H9 (cell line): ENCODE measurements around the gene ABCD1. TPM values are rescaled to one million over a fixed set of nuclear protein-coding genes. Genes with fewer than 3 reads are reported as not detected.

Experiments
- DNase-seq: peaks from one replicate; pipeline ENCODE4 v3.0.0-alpha.2; 2017
- H2AFZ ChIP-seq: one replicate; pipeline ENCODE4 v1.6.1; 2013; ENCODE audit warnings: mild to moderate bottlenecking, low read length, control low read depth, moderate library complexity
- H2AK5ac ChIP-seq: 2 replicates; pipeline ENCODE4 v1.6.1; 2013; ENCODE audit warnings: low read length, control low read depth, mixed read lengths; ENCODE audit not compliant: insufficient read length
- H2BK120ac ChIP-seq: one replicate; pipeline ENCODE4 v1.6.1; 2013; ENCODE audit warnings: low read depth, mild to moderate bottlenecking, low read length, control low read depth, inconsistent platforms; ENCODE audit not compliant: poor library complexity, severe bottlenecking
- H2BK12ac ChIP-seq: 2 replicates; pipeline ENCODE4 v1.6.1; 2013; ENCODE audit warnings: low read length, control low read depth, mixed read lengths, low read depth; ENCODE audit not compliant: insufficient read length
- H2BK15ac ChIP-seq: 2 replicates; pipeline ENCODE4 v1.6.1; 2013; ENCODE audit warnings: low read depth, low read length, control low read depth
- H2BK20ac ChIP-seq: one replicate; pipeline ENCODE4 v1.6.1; 2013; ENCODE audit warnings: low read depth, mild to moderate bottlenecking, low read length, control low read depth, inconsistent platforms; ENCODE audit not compliant: poor library complexity, severe bottlenecking
- H2BK5ac ChIP-seq: 2 replicates; pipeline ENCODE4 v1.6.1; 2013; ENCODE audit warnings: low read length, control low read depth, mixed read lengths; ENCODE audit not compliant: insufficient read length
- H3K14ac ChIP-seq: 2 replicates; pipeline ENCODE4 v1.6.1; 2013; ENCODE audit warnings: low read length, control low read depth; ENCODE audit not compliant: insufficient read depth
- H3K18ac ChIP-seq: 2 replicates; pipeline ENCODE4 v1.6.1; 2013; ENCODE audit warnings: low read depth, mild to moderate bottlenecking, mixed read lengths, low read length, control low read depth; ENCODE audit not compliant: insufficient read length
- H3K23ac ChIP-seq: 2 replicates; pipeline ENCODE4 v1.6.1; 2013; ENCODE audit warnings: low read length, control low read depth, mixed read lengths, low read depth; ENCODE audit not compliant: insufficient read length
- H3K23me2 ChIP-seq: 2 replicates; pipeline ENCODE4 v1.6.1; 2013; ENCODE audit warnings: low read depth, mild to moderate bottlenecking, mixed read lengths, low read length, control low read depth; ENCODE audit not compliant: insufficient read length, poor library complexity, severe bottlenecking
- H3K27ac ChIP-seq: 2 replicates; pipeline ENCODE4 v1.5.1; 2013; ENCODE audit warnings: low read length, control low read depth, mixed read lengths, low read depth; ENCODE audit not compliant: insufficient read length
- H3K27me3 ChIP-seq: 2 replicates; pipeline ENCODE4 v1.6.1; 2013; ENCODE audit warnings: low read length, control low read depth, inconsistent platforms; ENCODE audit not compliant: insufficient read depth
- H3K4ac ChIP-seq: 2 replicates; pipeline ENCODE4 v1.6.1; 2013; ENCODE audit warnings: low read depth, mild to moderate bottlenecking, control low read depth, inconsistent platforms, low read length, moderate library complexity
- H3K4me1 ChIP-seq: 2 replicates; pipeline ENCODE4 v1.6.1; 2013; ENCODE audit warnings: low read length, control low read depth, inconsistent platforms; ENCODE audit not compliant: insufficient read depth
- H3K4me2 ChIP-seq: 2 replicates; pipeline ENCODE4 v1.6.1; 2013; ENCODE audit warnings: low read length, control low read depth, mixed read lengths; ENCODE audit not compliant: insufficient read length, insufficient read depth
- H3K56ac ChIP-seq: 2 replicates; pipeline ENCODE4 v1.6.1; 2013; ENCODE audit warnings: low read depth, mild to moderate bottlenecking, mixed read lengths, low read length, control low read depth; ENCODE audit not compliant: insufficient read length
- H3K79me1 ChIP-seq: 2 replicates; pipeline ENCODE4 v1.6.1; 2013; ENCODE audit warnings: low read depth, mild to moderate bottlenecking, moderate library complexity, low read length, control low read depth, inconsistent platforms; ENCODE audit not compliant: insufficient read depth, poor library complexity, severe bottlenecking
- H3K79me2 ChIP-seq: 2 replicates; pipeline ENCODE4 v1.6.1; 2013; ENCODE audit warnings: low read length, control low read depth, inconsistent platforms; ENCODE audit not compliant: insufficient read depth
- H3K9ac ChIP-seq: 2 replicates; pipeline ENCODE4 v1.6.1; 2013; ENCODE audit warnings: low read length, control low read depth, mixed read lengths; ENCODE audit not compliant: insufficient read length; ENCODE audit errors: extremely low read depth
- H3K9me3 ChIP-seq: one replicate; pipeline ENCODE4 v1.6.1; 2013; ENCODE audit warnings: low read depth, low read length, inconsistent platforms; ENCODE audit not compliant: control insufficient read depth
- H3T11ph ChIP-seq: one replicate; pipeline ENCODE4 v1.6.1; 2013; ENCODE audit warnings: mild to moderate bottlenecking, low read length, control low read depth, inconsistent platforms
- H4K20me1 ChIP-seq: one replicate; pipeline ENCODE4 v1.6.1; 2013; ENCODE audit not compliant: control insufficient read depth, insufficient read length, insufficient read depth
- H4K5ac ChIP-seq: 2 replicates; pipeline ENCODE4 v1.6.1; 2013; ENCODE audit warnings: low read depth, mild to moderate bottlenecking, mixed read lengths, low read length, control low read depth; ENCODE audit not compliant: insufficient read length
- H4K8ac ChIP-seq: replicated peaks from 2 replicates; pipeline ENCODE4 v1.6.1; 2013; ENCODE audit warnings: low read length, control low read depth, mixed read lengths, low read depth; ENCODE audit not compliant: insufficient read length
- H4K91ac ChIP-seq: 2 replicates; pipeline ENCODE4 v1.6.1; 2013; ENCODE audit warnings: low read depth, mild to moderate bottlenecking, moderate library complexity, mixed read lengths, low read length, control low read depth; ENCODE audit not compliant: insufficient read length
- H3K27ac Mint-ChIP-seq, 3 experiments: 2 replicates in 2 of 3; 3 replicates in 1 of 3; pipeline ENCODE4 v1.8.0; 2020 to 2021; ENCODE audit warnings: mixed read lengths in 3 of 3, mild to moderate bottlenecking in 1 of 3, moderate library complexity in 1 of 3
- H3K27me3 Mint-ChIP-seq: 2 replicates; pipeline ENCODE4 v1.8.0; 2021; ENCODE audit warnings: low read depth, mild to moderate bottlenecking, moderate library complexity, mixed read lengths
- H3K36me3 Mint-ChIP-seq, 3 experiments: 2 replicates in 2 of 3; 3 replicates in 1 of 3; pipeline ENCODE4 v1.8.0; 2020 to 2021; ENCODE audit warnings: low read depth in 3 of 3, mixed read lengths in 3 of 3; ENCODE audit not compliant: insufficient read depth in 1 of 3
- H3K4me1 Mint-ChIP-seq, 2 experiments: 2 replicates each; pipeline ENCODE4 v1.8.0; 2020; ENCODE audit warnings: mixed read lengths in 2 of 2
- H3K4me3 Mint-ChIP-seq, 2 experiments: 2 replicates in 1 of 2; 3 replicates in 1 of 2; pipeline ENCODE4 v1.8.0; 2020 to 2021; ENCODE audit warnings: mild to moderate bottlenecking in 2 of 2, mixed read lengths in 2 of 2, moderate library complexity in 1 of 2
- H3K9me3 Mint-ChIP-seq, 2 experiments: 2 replicates in 1 of 2; 3 replicates in 1 of 2; pipeline ENCODE4 v1.8.0; 2020; ENCODE audit warnings: mild to moderate bottlenecking in 2 of 2, mixed read lengths in 2 of 2, moderate library complexity in 1 of 2
- CTCF ChIP-seq: fragments of 200-600 bp; sonication (generic); conservative IDR thresholded peaks from 3 replicates; pipeline ENCODE4 v1.8.0; 2021; ENCODE audit warnings: antibody characterized with exemption, mild to moderate bottlenecking
- WGBS: extraction: QIAGEN DNeasy Blood & Tissue Kit; methylation state at CpG from one replicate; pipeline ENCODE4 v1.1.7; 2013; ENCODE audit warnings: missing lambda C conversion rate, low lambda C conversion rate, mixed read lengths; ENCODE audit not compliant: insufficient read length; ENCODE audit errors: extremely low coverage; 5-methylcytosine and 5-hydroxymethylcytosine counted together
- total RNA-seq: library from RNA; stranded (reverse); gene quantifications from 2 replicates; pipeline ENCODE4 v1.2.1, GENCODE V29; 2021

Gene ABCD1
- total RNA-seq, 1 experiment from 2014 or later = 11.1 TPM

DNA sequence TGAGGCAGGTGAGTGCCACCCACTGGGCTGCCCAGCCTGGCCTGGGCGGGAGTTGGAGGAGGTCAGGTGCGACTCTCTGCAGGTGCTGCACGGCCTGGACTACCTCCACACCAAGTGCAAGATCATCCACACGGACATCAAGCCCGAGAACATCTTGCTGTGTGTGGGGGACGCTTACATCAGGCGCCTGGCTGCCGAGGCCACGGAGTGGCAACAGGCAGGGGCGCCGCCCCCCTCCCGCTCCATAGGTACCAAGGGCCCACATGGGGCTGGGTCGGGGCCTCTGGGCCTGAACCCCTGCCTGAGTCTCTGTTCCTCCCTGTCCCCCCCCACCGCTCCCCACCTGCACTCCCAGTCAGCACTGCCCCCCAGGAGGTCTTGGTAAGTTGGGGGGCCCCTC, 58.2 kb downstream of the ABCD1 start:
- Histone ChIP-seq H3K79me1 (no peaks in the 10 kb centered on the region), H4K8ac (no peak overlapping the region), H3K4me1 (no peaks in the 10 kb centered on the region), H3K23me2 (no peaks in the 10 kb centered on the region), H4K20me1 (no peaks in the 10 kb centered on the region), H3K23ac (no peak overlapping the region), H3K27me3 (no peaks in the 10 kb centered on the region), H3K18ac (no peak overlapping the region), H3K56ac (no peak overlapping the region), H4K91ac (no peak overlapping the region), H3T11ph (no peak overlapping the region), H4K5ac (no peak overlapping the region), H2BK12ac (no peak overlapping the region), H3K79me2 (no peaks in the 10 kb centered on the region), H2BK5ac (no peak overlapping the region), H2BK120ac (no peak overlapping the region), H3K9me3 (peaks cover 8% of the 10 kb centered on the region), H3K4ac (no peak overlapping the region), H3K14ac (no peak overlapping the region), H3K4me2 (no peak overlapping the region), H2BK15ac (no peak overlapping the region), H3K27ac (no peak overlapping the region), H2AFZ (no peak overlapping the region), H2BK20ac (no peak overlapping the region), H3K9ac (no peak overlapping the region), H2AK5ac (no peak overlapping the region)
- DNase-seq = no peak
- no CpG with 5 or more reads among the region's 14 CpGs for WGBS
- Mint-ChIP-seq H3K36me3 (peaks cover 12 to 28% (median 17%) of the 10 kb centered on the region in 3 experiments; a peak in 6 of 7 replicates), H3K27ac (no peak overlapping the region), H3K9me3 (peaks cover 41 to 66% of the 10 kb centered on the region in 2 experiments), H3K4me1 (peaks cover 4 to 8% of the 10 kb centered on the region in 2 experiments), H3K4me3 (no peak overlapping the region), H3K27me3 (peaks cover 2% of the 10 kb centered on the region; the same call in 1 of the 2 replicates)
- TF ChIP-seq CTCF = no peak
